Measurements from ENCODE around the gene CSTF1. TPM values are rescaled to one million over a fixed set of nuclear protein-coding genes. Genes with fewer than 3 reads are reported as not detected.

CSTF1 gene
- total and polyA plus RNA-seq, 2 donors (not counting 3 experiments of a cell fraction or from before 2014, with no cell fraction given): 39.6 to 49.3 TPM

DNA sequence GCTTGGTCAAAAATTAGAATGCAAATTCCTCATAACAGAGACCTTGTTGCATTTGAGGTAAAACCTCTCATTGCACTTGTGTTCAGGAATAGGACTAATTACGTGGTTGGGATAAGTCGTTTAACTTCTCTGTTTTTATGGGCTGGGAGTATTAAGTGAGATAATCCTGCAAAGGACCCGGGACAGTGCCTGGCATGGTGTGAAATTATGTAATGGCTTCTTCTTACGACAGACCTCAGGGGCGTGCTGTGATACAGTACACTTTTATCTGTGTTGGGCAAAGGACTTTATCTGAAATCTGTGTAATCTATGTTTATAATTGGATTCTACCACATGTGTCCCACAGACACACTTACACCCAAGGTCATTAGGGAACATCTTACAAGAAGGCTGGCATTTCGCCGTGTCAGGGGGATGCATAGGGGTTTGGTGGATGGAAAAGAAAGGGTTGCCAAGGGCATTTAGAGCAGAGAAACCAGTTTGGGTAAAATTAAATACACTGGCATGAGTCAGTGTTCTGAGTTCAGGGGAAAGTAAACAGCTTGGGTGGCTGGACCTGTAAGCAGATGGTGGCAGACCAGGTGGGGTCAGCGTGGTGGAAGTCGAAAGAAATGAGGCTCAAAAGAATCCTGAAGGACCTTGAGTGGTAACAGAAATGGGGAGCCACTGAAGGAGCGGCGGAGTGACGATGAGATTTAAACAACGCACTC is 58.8 kb downstream of the CSTF1 start:
- Histone ChIP-seq H3K4me3 (replicated peaks in 1 of 3; ENCODE audit: insufficient read depth in 1 of 3, low read depth in 1 of 3, low read length in 3 of 3) (no peak overlapping the region), H3K9me1 (replicated peaks; ENCODE audit: control insufficient read depth, extremely low read depth, insufficient read depth, low read length) (no peaks in the 10 kb centered on the region), H3K79me2 (ENCODE audit: control insufficient read depth, insufficient read depth, low read length) (no peaks in the 10 kb centered on the region), H3K9ac (replicated peaks; ENCODE audit: extremely low read depth, insufficient read depth, low read length) (no peak overlapping the region), H3K27ac (ENCODE audit: insufficient read depth, low read depth, low read length) (no peak overlapping the region), H3K36me3 (ENCODE audit: control insufficient read depth in 2 of 2, extremely low read depth in 1 of 2, insufficient read depth in 2 of 2, low read length in 2 of 2) (no peaks in the 10 kb centered on the region), H4K20me1 (replicated peaks; ENCODE audit: control insufficient read depth, extremely low read depth, insufficient read depth, low read length) (no peaks in the 10 kb centered on the region), H3K9me3 (replicated peaks; ENCODE audit: control insufficient read depth, insufficient read depth, low read length) (no peaks in the 10 kb centered on the region), H3K27me3 (ENCODE audit: control insufficient read depth in 2 of 2, insufficient read depth in 2 of 2, low read length in 2 of 2) (peaks cover 3 to 9% of the 10 kb centered on the region in 2 experiments), H3K4me2 (ENCODE audit: insufficient read depth, low read length) (no peak overlapping the region), H3K4me1 (ENCODE audit: control insufficient read depth, extremely low read depth, insufficient read depth, low read length) (no peaks in the 10 kb centered on the region), H2AFZ (ENCODE audit: low read depth, low read length) (no peak overlapping the region)
- intact Hi-C loops (cut with micrococcal nuclease) (no loop called here), dilution Hi-C loops (cut with MboI; ENCODE audit: extremely low pct_ligation_motif_present, low sequenced_read_pairs) (no loop called here)
- BruUV-seq (replicated peaks): no TSS peak
- CTCF ChIA-PET: no interaction called here
- TF ChIP-seq POLR2AphosphoS5 (IDR thresholded peaks at IDR 0.05; ENCODE audit: insufficient read depth, low read depth, low read length): no peak
- TF ChIP-seq GATA2 (IDR thresholded peaks at IDR 0.05; ENCODE audit: insufficient read depth, insufficient read length, low read depth, low read length): no peak
- TF ChIP-seq, protein P1, sequence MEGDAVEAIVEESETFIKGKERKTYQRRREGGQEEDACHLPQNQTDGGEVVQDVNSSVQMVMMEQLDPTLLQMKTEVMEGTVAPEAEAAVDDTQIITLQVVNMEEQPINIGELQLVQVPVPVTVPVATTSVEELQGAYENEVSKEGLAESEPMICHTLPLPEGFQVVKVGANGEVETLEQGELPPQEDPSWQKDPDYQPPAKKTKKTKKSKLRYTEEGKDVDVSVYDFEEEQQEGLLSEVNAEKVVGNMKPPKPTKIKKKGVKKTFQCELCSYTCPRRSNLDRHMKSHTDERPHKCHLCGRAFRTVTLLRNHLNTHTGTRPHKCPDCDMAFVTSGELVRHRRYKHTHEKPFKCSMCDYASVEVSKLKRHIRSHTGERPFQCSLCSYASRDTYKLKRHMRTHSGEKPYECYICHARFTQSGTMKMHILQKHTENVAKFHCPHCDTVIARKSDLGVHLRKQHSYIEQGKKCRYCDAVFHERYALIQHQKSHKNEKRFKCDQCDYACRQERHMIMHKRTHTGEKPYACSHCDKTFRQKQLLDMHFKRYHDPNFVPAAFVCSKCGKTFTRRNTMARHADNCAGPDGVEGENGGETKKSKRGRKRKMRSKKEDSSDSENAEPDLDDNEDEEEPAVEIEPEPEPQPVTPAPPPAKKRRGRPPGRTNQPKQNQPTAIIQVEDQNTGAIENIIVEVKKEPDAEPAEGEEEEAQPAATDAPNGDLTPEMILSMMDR (IDR thresholded peaks at IDR 0.05; ENCODE audit: extremely low read depth in 1 of 2, insufficient read depth in 1 of 2, low read depth in 1 of 2, low read length in 2 of 2): no peak
- no peak for TF ChIP-seq MYC (IDR thresholded peaks at IDR 0.05; ENCODE audit: low read depth, low read length)
- no peak for TF ChIP-seq FOS (IDR thresholded peaks at IDR 0.05; ENCODE audit: borderline replicate concordance, insufficient read depth, low read length)
- no peak for TF ChIP-seq POLR2A (IDR thresholded peaks at IDR 0.05; ENCODE audit: low read depth, low read length)
- TF ChIP-seq, protein P2, sequence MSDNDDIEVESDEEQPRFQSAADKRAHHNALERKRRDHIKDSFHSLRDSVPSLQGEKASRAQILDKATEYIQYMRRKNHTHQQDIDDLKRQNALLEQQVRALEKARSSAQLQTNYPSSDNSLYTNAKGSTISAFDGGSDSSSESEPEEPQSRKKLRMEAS (IDR thresholded peaks at IDR 0.05; ENCODE audit: insufficient read depth, insufficient read length): no peak
- TF ChIP-seq JUN (IDR thresholded peaks at IDR 0.05; ENCODE audit: borderline replicate concordance, insufficient read depth, insufficient read length, low read depth): no peak
- TF ChIP-seq EZH2 (IDR thresholded peaks at IDR 0.05; ENCODE audit: borderline replicate concordance, low read depth, low read length, severe bottlenecking): no peak
- POLR2A ChIA-PET: no interaction called here
- no peak for DNase-seq (ENCODE audit: low read depth, low spot score)
- FAIRE-seq: no peak
